GM12874 (cell line): ENCODE data around the gene MAGEB6.

Experiments
- TF ChIP-seq, protein P1 (sequence below): IDR thresholded peaks from 2 replicates; pipeline ENCODE4 v1.5.1; 2011; ENCODE audit warnings: low read depth, mild to moderate bottlenecking, control low read depth, low read length, moderate library complexity; ENCODE audit not compliant: insufficient read depth

Gene MAGEB6

DNA sequence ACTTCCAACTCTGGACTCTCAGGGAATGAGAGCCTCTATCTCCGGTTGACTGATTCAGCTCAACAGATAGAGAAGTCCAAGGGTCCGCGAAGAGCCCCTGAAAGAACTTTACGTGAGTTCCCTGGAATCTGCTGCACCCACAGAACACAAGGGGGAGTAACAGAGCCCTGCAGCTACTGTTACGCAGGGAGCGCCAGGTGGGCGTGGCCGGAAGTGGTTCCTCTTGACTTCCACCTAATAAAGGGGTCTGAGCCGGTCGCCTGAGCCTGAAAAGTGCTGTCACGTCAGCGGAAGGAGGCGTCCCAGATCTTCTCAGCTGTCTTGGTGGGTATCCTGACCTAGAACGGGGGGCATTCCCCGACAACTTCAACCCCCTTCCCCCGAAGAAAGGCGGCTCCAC lies at the start of gene MAGEB6:
Gene MAGEB6, plus strand, starts transcription at position 237 of the 400 bp plus-strand sequence. CDS start 1,407 bp downstream, outside the sequence.
- TF ChIP-seq, protein P1, sequence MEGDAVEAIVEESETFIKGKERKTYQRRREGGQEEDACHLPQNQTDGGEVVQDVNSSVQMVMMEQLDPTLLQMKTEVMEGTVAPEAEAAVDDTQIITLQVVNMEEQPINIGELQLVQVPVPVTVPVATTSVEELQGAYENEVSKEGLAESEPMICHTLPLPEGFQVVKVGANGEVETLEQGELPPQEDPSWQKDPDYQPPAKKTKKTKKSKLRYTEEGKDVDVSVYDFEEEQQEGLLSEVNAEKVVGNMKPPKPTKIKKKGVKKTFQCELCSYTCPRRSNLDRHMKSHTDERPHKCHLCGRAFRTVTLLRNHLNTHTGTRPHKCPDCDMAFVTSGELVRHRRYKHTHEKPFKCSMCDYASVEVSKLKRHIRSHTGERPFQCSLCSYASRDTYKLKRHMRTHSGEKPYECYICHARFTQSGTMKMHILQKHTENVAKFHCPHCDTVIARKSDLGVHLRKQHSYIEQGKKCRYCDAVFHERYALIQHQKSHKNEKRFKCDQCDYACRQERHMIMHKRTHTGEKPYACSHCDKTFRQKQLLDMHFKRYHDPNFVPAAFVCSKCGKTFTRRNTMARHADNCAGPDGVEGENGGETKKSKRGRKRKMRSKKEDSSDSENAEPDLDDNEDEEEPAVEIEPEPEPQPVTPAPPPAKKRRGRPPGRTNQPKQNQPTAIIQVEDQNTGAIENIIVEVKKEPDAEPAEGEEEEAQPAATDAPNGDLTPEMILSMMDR = no peak

DNA sequence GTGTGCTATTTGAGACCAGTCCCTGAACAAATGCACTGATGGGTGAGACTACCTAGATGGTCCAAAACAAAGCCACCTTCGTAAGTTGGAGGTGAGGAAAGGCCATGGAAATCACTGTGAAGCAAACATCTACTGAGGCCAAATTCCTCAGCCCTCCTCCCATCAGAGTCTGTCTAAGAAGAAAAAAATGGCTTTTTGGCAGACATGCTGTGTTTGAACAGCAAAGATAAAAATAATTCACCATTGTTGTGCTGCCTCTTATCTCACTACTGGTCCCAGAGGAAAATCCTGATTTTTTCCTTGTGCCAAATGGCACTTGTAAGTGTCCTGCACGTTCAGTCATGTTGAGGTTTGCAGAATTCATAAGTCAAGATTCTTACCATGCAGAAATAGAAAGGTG lies 46.2 kb upstream of the MAGEB6 start:
- TF ChIP-seq, protein P1 = no peak

DNA sequence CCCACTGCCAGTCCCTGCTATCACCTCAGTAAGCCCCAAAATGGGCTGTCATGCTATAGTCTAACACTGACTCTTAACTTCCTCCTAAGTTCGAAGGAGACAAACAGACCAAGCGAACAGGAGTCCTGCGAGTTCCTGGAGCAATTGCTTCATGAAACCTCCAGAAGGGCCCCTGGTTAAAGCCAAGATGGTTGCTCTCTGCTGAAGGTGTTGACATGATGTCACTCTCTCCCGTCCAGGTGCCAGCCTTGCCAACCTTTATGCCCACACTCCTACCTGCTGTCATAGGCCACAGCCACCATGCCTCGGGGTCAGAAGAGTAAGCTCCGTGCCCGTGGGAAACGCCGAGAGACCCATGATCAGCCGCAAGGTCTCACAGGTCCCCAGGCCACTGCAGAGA lies 31.9 kb upstream of the MAGEB6 start, which contains the start of gene MAGEB6B:
Gene MAGEB6B, plus strand, starts transcription at position 301 of the 400 bp plus-strand sequence. Its CDS starts 0 bp downstream, at position 301.
- TF ChIP-seq, protein P1 = no peak

GRCh38 chrX:26203561-26203960 lies 11.3 kb downstream of the MAGEB6 start:
- TF ChIP-seq, protein P1 = no peak

- TF ChIP-seq, protein P1 = no peak
Observed at GRCh38 chrX:26208012-26208411, 15.8 kb downstream of the MAGEB6 start.

- TF ChIP-seq, protein P1 = no peak
Observed at GRCh38 chrX:26215869-26216268, 23.6 kb downstream of the MAGEB6 start, which contains the start of gene MAGEB5. MAGEB5 (plus strand) TSS chrX:26216169; CDS start chrX:26217302, 1,133 bp downstream.

- TF ChIP-seq, protein P1 = no peak
Observed at GRCh38 chrX:26219351-26219750, 27.1 kb downstream of the MAGEB6 start.
